ENCODE measurements around the gene RBM38. TPM values are rescaled to one million over a fixed set of nuclear protein-coding genes. Genes with fewer than 3 reads are reported as not detected.

RBM38 gene
- total and polyA plus RNA-seq, 9 of the 15 experiments (the other 6 are each of a cell fraction or from before 2014, with no cell fraction given), result 0.28 to 82.4 (median 33.2) TPM

DNA sequence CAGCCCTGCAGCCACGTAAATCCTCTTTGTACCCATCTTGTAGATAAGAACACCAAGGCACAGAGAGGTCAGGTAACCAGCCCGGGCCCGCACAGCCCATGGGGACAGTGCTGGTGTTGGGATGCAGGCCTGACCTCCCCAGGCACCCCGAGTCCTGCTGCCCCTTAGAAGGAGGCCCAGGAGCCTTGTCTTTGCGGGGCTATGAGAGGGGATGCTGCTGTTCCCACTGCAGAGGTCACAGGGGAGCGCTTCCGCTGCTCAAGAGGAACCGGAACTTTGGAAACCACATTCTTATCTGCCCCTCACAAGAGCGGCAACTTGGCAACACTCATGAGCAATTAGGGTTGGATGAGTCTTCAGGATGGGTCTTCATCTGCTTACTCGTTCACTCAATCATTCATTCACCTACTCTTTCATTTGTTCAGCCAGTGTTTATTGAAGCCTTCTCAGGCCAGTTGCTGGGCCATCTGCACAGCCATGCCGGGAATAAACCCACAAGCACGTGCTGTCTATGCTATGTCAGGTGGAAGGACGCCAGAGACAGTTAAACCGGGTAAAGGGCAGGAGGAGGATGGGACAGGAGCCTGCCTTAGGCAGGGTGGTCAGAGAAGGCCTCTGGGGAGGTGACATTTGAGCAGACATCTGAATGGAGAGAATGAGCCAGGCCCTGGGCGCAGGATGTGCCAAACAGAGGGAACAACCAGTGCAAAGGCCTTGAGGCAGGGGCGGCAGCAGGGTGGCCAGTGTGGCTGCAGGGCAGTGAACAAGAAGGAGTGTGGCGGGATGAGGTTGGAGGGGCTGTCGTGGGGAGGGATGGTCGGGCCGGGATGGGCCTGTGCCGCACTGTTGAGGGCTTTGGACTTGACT is 60.8 kb downstream of the RBM38 start (continued):
- TF ChIP-seq KLF16 (IDR thresholded peaks at IDR 0.05) (peak; percentile 75), ZNF589 (CRISPR knock-in tag; IDR thresholded peaks at IDR 0.05; ENCODE audit: low read depth) (peak; percentile 96), RFX5 (IDR thresholded peaks at IDR 0.05; ENCODE audit: low read depth, low read length) (no peak), RNF2 (IDR thresholded peaks at IDR 0.05) (peak; percentile 92), IRF2 (CRISPR knock-in tag; IDR thresholded peaks at IDR 0.05) (no peak), JUNB (CRISPR knock-in tag; conservative IDR thresholded peaks at IDR 0.05) (no peak), FIP1L1 (IDR thresholded peaks at IDR 0.05; ENCODE audit: low read depth, low read length, poor library complexity, severe bottlenecking) (no peak), ETS2 (tag; IDR thresholded peaks at IDR 0.05; ENCODE audit: borderline replicate concordance, poor library complexity, severe bottlenecking) (no peak), DNMT1 (IDR thresholded peaks at IDR 0.05) (no peak), SIRT6 (IDR thresholded peaks at IDR 0.05; ENCODE audit: low read depth, low read length) (no peak), CBX3 (IDR thresholded peaks at IDR 0.05; ENCODE audit: borderline replicate concordance in 1 of 2, low read length in 2 of 2) (peak in 1 of 2 experiments; percentile 86; a peak in 2 of 3 replicates), RBM22 (IDR thresholded peaks at IDR 0.05; ENCODE audit: low read depth, low read length, poor library complexity, severe bottlenecking) (no peak), ESRRB (CRISPR knock-in tag; IDR thresholded peaks at IDR 0.05; ENCODE audit: borderline replicate concordance) (no peak), SRSF3 (IDR thresholded peaks at IDR 0.05; ENCODE audit: insufficient read depth, low read length) (no peak), ARID1B (IDR thresholded peaks at IDR 0.05) (peak; percentile 95), CUX1 (CRISPR knock-in tag; IDR thresholded peaks at IDR 0.05) (no peak)
- TF ChIP-seq, protein P1, sequence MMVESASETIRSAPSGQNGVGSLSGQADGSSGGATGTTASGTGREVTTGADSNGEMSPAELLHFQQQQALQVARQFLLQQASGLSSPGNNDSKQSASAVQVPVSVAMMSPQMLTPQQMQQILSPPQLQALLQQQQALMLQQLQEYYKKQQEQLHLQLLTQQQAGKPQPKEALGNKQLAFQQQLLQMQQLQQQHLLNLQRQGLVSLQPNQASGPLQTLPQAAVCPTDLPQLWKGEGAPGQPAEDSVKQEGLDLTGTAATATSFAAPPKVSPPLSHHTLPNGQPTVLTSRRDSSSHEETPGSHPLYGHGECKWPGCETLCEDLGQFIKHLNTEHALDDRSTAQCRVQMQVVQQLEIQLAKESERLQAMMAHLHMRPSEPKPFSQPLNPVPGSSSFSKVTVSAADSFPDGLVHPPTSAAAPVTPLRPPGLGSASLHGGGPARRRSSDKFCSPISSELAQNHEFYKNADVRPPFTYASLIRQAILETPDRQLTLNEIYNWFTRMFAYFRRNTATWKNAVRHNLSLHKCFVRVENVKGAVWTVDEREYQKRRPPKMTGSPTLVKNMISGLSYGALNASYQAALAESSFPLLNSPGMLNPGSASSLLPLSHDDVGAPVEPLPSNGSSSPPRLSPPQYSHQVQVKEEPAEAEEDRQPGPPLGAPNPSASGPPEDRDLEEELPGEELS (CRISPR knock-in tag; IDR thresholded peaks at IDR 0.05; ENCODE audit: borderline replicate concordance), result no peak
- TF ChIP-seq, protein P2, sequence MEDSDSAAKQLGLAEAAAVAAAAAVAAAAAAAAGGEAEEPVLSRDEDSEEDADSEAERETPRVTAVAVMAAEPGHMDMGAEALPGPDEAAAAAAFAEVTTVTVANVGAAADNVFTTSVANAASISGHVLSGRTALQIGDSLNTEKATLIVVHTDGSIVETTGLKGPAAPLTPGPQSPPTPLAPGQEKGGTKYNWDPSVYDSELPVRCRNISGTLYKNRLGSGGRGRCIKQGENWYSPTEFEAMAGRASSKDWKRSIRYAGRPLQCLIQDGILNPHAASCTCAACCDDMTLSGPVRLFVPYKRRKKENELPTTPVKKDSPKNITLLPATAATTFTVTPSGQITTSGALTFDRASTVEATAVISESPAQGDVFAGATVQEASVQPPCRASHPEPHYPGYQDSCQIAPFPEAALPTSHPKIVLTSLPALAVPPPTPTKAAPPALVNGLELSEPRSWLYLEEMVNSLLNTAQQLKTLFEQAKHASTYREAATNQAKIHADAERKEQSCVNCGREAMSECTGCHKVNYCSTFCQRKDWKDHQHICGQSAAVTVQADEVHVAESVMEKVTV (CRISPR knock-in tag; IDR thresholded peaks at IDR 0.05), result no peak
